Endothelial cell of umbilical vein (primary cell): ENCODE data around the gene ZNF598. TPM values are rescaled to one million over a fixed set of nuclear protein-coding genes. Genes with fewer than 3 reads are reported as not detected.

ENCODE experiments used
- BruUV-seq: library from RNA; stranded (reverse); fragments of 400-500 nt; replicated peaks from 2 replicates; lab custom pipeline; 2021; lab: Mats Ljungman, UMichigan
- CTCF ChIA-PET: fragments of 300-600, 350-600 bp; sonication (Branson Sonifier 250); formaldehyde crosslinking; loops from one replicate; lab custom pipeline; 2021; ENCODE audit warnings: antibody characterized with exemption, inconsistent platforms; lab: Charles Lee
- POLR2A ChIA-PET: fragments of 300-600, 350-600 bp; sonication (Branson Sonifier 250); formaldehyde crosslinking; loops from one replicate; lab custom pipeline; 2021; ENCODE audit warnings: antibody characterized with exemption, inconsistent platforms; lab: Charles Lee
- DNase-seq: peaks from one replicate; pipeline ENCODE4 v3.0.0-alpha.2; 2011; ENCODE audit warnings: low read depth, low spot score
- FAIRE-seq: peaks from 2 replicates; lab custom pipeline; 2011; peaks lifted over from hg19 to GRCh38; lab: Jason Lieb, UNC
- H2AFZ ChIP-seq: 2 replicates; pipeline ENCODE4 v1.6.0; 2012; ENCODE audit warnings: low read depth, low read length, control low read depth, inconsistent platforms
- H3K27ac ChIP-seq: 2 replicates; pipeline ENCODE4 v1.5.1; 2011; ENCODE audit warnings: low read depth, mild to moderate bottlenecking, control low read depth, low read length, moderate library complexity; ENCODE audit not compliant: insufficient read depth
- H3K27me3 ChIP-seq, 2 experiments: 2 replicates each; pipeline versions ENCODE4 v1.6.0 to v1.6.1; 2011; ENCODE audit warnings: low read length in 2 of 2, mixed read lengths in 1 of 2; ENCODE audit not compliant: control insufficient read depth in 2 of 2, insufficient read depth in 2 of 2
- H3K36me3 ChIP-seq, 2 experiments: 2 replicates in 1 of 2; 3 replicates in 1 of 2; pipeline ENCODE4 v1.5.1; 2011; ENCODE audit warnings: low read length in 2 of 2, mild to moderate bottlenecking in 1 of 2, moderate library complexity in 1 of 2; ENCODE audit not compliant: control insufficient read depth in 2 of 2, insufficient read depth in 2 of 2; ENCODE audit errors: extremely low read depth in 1 of 2
- H3K4me1 ChIP-seq: 3 replicates; pipeline ENCODE4 v1.5.1; 2011; ENCODE audit warnings: mild to moderate bottlenecking, low read length; ENCODE audit not compliant: control insufficient read depth, insufficient read depth; ENCODE audit errors: extremely low read depth
- H3K4me2 ChIP-seq: 2 replicates; pipeline ENCODE4 v1.6.1; 2011; ENCODE audit warnings: low read length, control low read depth, mixed read lengths; ENCODE audit not compliant: insufficient read depth
- H3K4me3 ChIP-seq, 3 experiments: fragments of 200-600 bp in 1 of 3; sonication (generic), shearing (Covaris generic) in 1 of 3; replicated peaks in 1 of 3; 2 replicates each; pipeline ENCODE4 v1.5.1; 2011 to 2016; ENCODE audit warnings: control low read depth in 3 of 3, low read length in 3 of 3, mild to moderate bottlenecking in 2 of 3, inconsistent platforms in 1 of 3, low read depth in 1 of 3, moderate library complexity in 1 of 3; ENCODE audit not compliant: insufficient read depth in 1 of 3
- H3K79me2 ChIP-seq: 2 replicates; pipeline ENCODE4 v1.6.0; 2012; ENCODE audit warnings: low read length, inconsistent platforms; ENCODE audit not compliant: control insufficient read depth, insufficient read depth
- H3K9ac ChIP-seq: replicated peaks from 2 replicates; pipeline ENCODE3; 2011; ENCODE audit warnings: low read length, control low read depth; ENCODE audit not compliant: insufficient read depth; ENCODE audit errors: extremely low read depth
- H3K9me1 ChIP-seq: replicated peaks from 3 replicates; pipeline ENCODE4 v1.6.0; 2011; ENCODE audit warnings: mild to moderate bottlenecking, low read length; ENCODE audit not compliant: control insufficient read depth, insufficient read depth; ENCODE audit errors: extremely low read depth
- H3K9me3 ChIP-seq: replicated peaks from 2 replicates; pipeline ENCODE4 v1.5.1; 2012; ENCODE audit warnings: low read length, inconsistent platforms; ENCODE audit not compliant: control insufficient read depth, insufficient read depth
- H4K20me1 ChIP-seq: replicated peaks from 2 replicates; pipeline ENCODE3; 2011; ENCODE audit warnings: mild to moderate bottlenecking, low read length; ENCODE audit not compliant: control insufficient read depth, insufficient read depth; ENCODE audit errors: extremely low read depth
- CTCF ChIP-seq, 2 donors: IDR thresholded peaks; 1 replicate in 1 of 2; 2 replicates in 1 of 2; pipeline ENCODE4 v1.5.1; 2011; ENCODE audit warnings: low read length in 2 of 2, mild to moderate bottlenecking in 2 of 2, moderate library complexity in 2 of 2, control low read depth in 1 of 2, inconsistent platforms in 1 of 2, low read depth in 1 of 2; ENCODE audit not compliant: insufficient read depth in 1 of 2; ENCODE audit errors: extremely low read depth in 1 of 2
- EZH2 ChIP-seq: IDR thresholded peaks from 2 replicates; pipeline ENCODE4 v1.6.1; 2012; ENCODE audit warnings: borderline replicate concordance, low read depth, mild to moderate bottlenecking, moderate library complexity, low read length, inconsistent platforms; ENCODE audit not compliant: severe bottlenecking
- FOS ChIP-seq: IDR thresholded peaks from 2 replicates; pipeline ENCODE4 v1.6.1; 2011; ENCODE audit warnings: mild to moderate bottlenecking, low read length, moderate library complexity, borderline replicate concordance; ENCODE audit not compliant: insufficient read depth
- GATA2 ChIP-seq: IDR thresholded peaks from 2 replicates; pipeline ENCODE4 v1.7.0; 2011; ENCODE audit warnings: low read depth, mild to moderate bottlenecking, moderate library complexity, mixed read lengths, low read length; ENCODE audit not compliant: insufficient read length, insufficient read depth
- JUN ChIP-seq: IDR thresholded peaks from 2 replicates; pipeline ENCODE4 v1.6.1; 2011; ENCODE audit warnings: borderline replicate concordance, low read depth; ENCODE audit not compliant: insufficient read length, insufficient read depth
- MAX ChIP-seq: IDR thresholded peaks from 2 replicates; pipeline ENCODE4 v1.6.1; 2011; ENCODE audit not compliant: insufficient read depth, insufficient read length
- MYC ChIP-seq: IDR thresholded peaks from one replicate; pipeline ENCODE4 v1.6.1; 2011; ENCODE audit warnings: mild to moderate bottlenecking, low read depth, low read length
- POLR2A ChIP-seq: IDR thresholded peaks from 2 replicates; pipeline ENCODE4 v1.6.1; 2012; ENCODE audit warnings: low read depth, mild to moderate bottlenecking, control low read depth, low read length
- POLR2AphosphoS5 ChIP-seq: IDR thresholded peaks from 2 replicates; pipeline ENCODE4 v1.6.1; 2012; ENCODE audit warnings: low read depth, mild to moderate bottlenecking, control low read depth, low read length, moderate library complexity; ENCODE audit not compliant: insufficient read depth
- dilution Hi-C: fragments of 300-500 bp; cut with MboI; formaldehyde crosslinking; loops from one replicate; pipeline ENCODE4 v1.15.0; 2019; ENCODE audit warnings: low sequenced_read_pairs; ENCODE audit not compliant: extremely low pct_ligation_motif_present
- intact Hi-C: fragments of 100-400 bp; cut with micrococcal nuclease; formaldehyde crosslinking; loops from one replicate; pipeline ENCODE4 v1.10.0; 2022
- polyA plus RNA-seq, 4 experiments: library from polyadenylated mRNA; depleted of rRNA in 3 of 4; stranded (reverse) in 3 of 4; unstranded in 1 of 4; fragments of >200 nt; gene quantifications; 2 replicates each; pipeline versions ENCODE4 v1.2.1 to v1.2.3, GENCODE V29; 2011 to 2012; ENCODE audit warnings: missing spikeins in 1 of 4
- total RNA-seq: library from RNA; stranded (reverse); gene quantifications from 2 replicates; pipeline ENCODE4 v1.2.3, GENCODE V29; 2021

The ZNF598 gene
- total and polyA plus RNA-seq, 2 donors (not counting 3 experiments of a cell fraction or from before 2014, with no cell fraction given): 43.3 to 67.0 TPM

GRCh38 chr16:2037647-2038381 lies 28.2 kb upstream of the ZNF598 start:
- Histone ChIP-seq H3K4me1 (peaks cover 33% of the 10 kb centered on the region), H4K20me1 (no peaks in the 10 kb centered on the region), H3K9me1 (no peaks in the 10 kb centered on the region), H3K9ac (no peak overlapping the region), H3K27ac (no peak overlapping the region), H3K4me3 (no peak overlapping the region), H3K36me3 (peaks cover 0 to 10% of the 10 kb centered on the region in 2 experiments), H3K27me3 (no peaks in the 10 kb centered on the region), H3K9me3 (no peaks in the 10 kb centered on the region), H2AFZ (no peak overlapping the region), H3K4me2 (no peak overlapping the region), H3K79me2 (peaks cover 10% of the 10 kb centered on the region)
- ChIA-PET CTCF (interaction anchor here (0.7 kb wide), 1 partner anchor 15 kb away, joined by 3 read pairs; no protein-coding TSS in a partner anchor), POLR2A (no interaction called here)
- BruUV-seq: TSS peak; percentile 57
- TF ChIP-seq FOS: no peak
- no peak for TF ChIP-seq JUN
- TF ChIP-seq MYC: no peak
- TF ChIP-seq MAX: no peak
- no peak for TF ChIP-seq POLR2A
- TF ChIP-seq CTCF (IDR thresholded peaks at IDR 0.05; ENCODE audit: extremely low read depth in 1 of 2, insufficient read depth in 1 of 2, low read depth in 1 of 2, low read length in 2 of 2): no peak
- no peak for TF ChIP-seq GATA2
- no peak for TF ChIP-seq POLR2AphosphoS5
- TF ChIP-seq EZH2: no peak
- DNase-seq (no peak), FAIRE-seq (peak; percentile 54)
- intact Hi-C loops (no loop called here), dilution Hi-C loops (loop anchor here (25.0 kb wide), 1 partner anchor 124 kb away; the partner anchor contains the start of gene TRAF7)
